Liver (tissue), 3 donors: ENCODE results near the gene FEZ2.

Source experiments
- CTCF ChIP-seq: fragments of 150-350 bp; IDR thresholded peaks from 2 replicates; pipeline ENCODE4 v1.5.1; 2017; ENCODE audit warnings: improper control_type of control experiment, low read depth, low read length; ENCODE audit not compliant: missing input control
- EGR1 ChIP-seq, 2 donors: IDR thresholded peaks; 2 replicates each; pipeline ENCODE4 v1.6.1; 2016 to 2018; ENCODE audit warnings: antibody characterized with exemption in 2 of 2, low read depth in 2 of 2
- FOXA1 ChIP-seq: IDR thresholded peaks from 2 replicates; pipeline ENCODE4 v1.6.1; 2016; ENCODE audit warnings: antibody characterized with exemption
- GABPA ChIP-seq, 2 donors: IDR thresholded peaks in 1 of 2; conservative IDR thresholded peaks in 1 of 2; 2 replicates each; pipeline ENCODE4 v1.6.1; 2016; ENCODE audit warnings: antibody characterized with exemption in 2 of 2, mild to moderate bottlenecking in 1 of 2, moderate library complexity in 1 of 2
- JUND ChIP-seq, 2 donors: IDR thresholded peaks; 2 replicates each; pipeline ENCODE4 v1.6.1; 2016; ENCODE audit warnings: antibody characterized with exemption in 2 of 2
- RAD21 ChIP-seq, 2 donors: IDR thresholded peaks; 2 replicates each; pipeline ENCODE4 v1.6.1; 2016; ENCODE audit warnings: antibody characterized with exemption in 2 of 2, mild to moderate bottlenecking in 2 of 2
- RXRA ChIP-seq, 2 donors: IDR thresholded peaks; 2 replicates each; pipeline ENCODE4 v1.6.1; 2017 to 2018; ENCODE audit warnings: antibody characterized with exemption in 2 of 2, mild to moderate bottlenecking in 1 of 2
- SP1 ChIP-seq: IDR thresholded peaks from 2 replicates; pipeline ENCODE4 v1.6.1; 2018; ENCODE audit warnings: antibody characterized with exemption, mild to moderate bottlenecking
- TAF1 ChIP-seq: conservative IDR thresholded peaks from 2 replicates; pipeline ENCODE4 v1.6.1; 2016; ENCODE audit warnings: antibody characterized with exemption, mild to moderate bottlenecking
- YY1 ChIP-seq: IDR thresholded peaks from 2 replicates; pipeline ENCODE4 v1.6.1; 2016; ENCODE audit warnings: antibody characterized with exemption, mild to moderate bottlenecking
- TF ChIP-seq, protein P1 (sequence below): IDR thresholded peaks from 2 replicates; pipeline ENCODE4 v1.6.1; 2016; ENCODE audit warnings: antibody characterized with exemption, mild to moderate bottlenecking
- TF ChIP-seq, protein P2 (sequence below): IDR thresholded peaks from 2 replicates; pipeline ENCODE4 v1.6.1; 2016; ENCODE audit warnings: antibody characterized with exemption
- TF ChIP-seq, protein P3 (sequence below): IDR thresholded peaks from 2 replicates; pipeline ENCODE4 v1.6.1; 2016; ENCODE audit warnings: antibody characterized with exemption
- TF ChIP-seq, protein P4 (sequence below): IDR thresholded peaks from 2 replicates; pipeline ENCODE4 v1.6.1; 2016; ENCODE audit warnings: antibody characterized with exemption
- donor health status: healthy.
- donor health status: healthy.

DNA sequence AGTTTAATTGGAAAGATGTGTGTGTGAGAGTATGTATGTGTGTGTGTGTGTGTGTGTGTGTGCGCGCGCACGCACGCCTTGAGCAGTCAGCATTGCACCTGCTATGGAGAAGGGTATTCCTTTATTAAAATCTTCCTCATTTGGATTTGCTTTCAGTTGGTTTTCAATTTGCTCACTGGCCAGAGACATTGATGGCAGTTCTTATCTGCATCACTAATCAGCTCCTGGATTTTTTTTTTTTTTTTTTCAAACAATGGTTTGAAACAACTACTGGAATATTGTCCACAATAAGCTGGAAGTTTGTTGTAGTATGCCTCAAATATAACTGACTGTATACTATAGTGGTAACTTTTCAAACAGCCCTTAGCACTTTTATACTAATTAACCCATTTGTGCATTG lies 48.0 kb downstream of the FEZ2 start:
- no peak for TF ChIP-seq YY1
- TF ChIP-seq CTCF = no peak
- TF ChIP-seq, protein P1, sequence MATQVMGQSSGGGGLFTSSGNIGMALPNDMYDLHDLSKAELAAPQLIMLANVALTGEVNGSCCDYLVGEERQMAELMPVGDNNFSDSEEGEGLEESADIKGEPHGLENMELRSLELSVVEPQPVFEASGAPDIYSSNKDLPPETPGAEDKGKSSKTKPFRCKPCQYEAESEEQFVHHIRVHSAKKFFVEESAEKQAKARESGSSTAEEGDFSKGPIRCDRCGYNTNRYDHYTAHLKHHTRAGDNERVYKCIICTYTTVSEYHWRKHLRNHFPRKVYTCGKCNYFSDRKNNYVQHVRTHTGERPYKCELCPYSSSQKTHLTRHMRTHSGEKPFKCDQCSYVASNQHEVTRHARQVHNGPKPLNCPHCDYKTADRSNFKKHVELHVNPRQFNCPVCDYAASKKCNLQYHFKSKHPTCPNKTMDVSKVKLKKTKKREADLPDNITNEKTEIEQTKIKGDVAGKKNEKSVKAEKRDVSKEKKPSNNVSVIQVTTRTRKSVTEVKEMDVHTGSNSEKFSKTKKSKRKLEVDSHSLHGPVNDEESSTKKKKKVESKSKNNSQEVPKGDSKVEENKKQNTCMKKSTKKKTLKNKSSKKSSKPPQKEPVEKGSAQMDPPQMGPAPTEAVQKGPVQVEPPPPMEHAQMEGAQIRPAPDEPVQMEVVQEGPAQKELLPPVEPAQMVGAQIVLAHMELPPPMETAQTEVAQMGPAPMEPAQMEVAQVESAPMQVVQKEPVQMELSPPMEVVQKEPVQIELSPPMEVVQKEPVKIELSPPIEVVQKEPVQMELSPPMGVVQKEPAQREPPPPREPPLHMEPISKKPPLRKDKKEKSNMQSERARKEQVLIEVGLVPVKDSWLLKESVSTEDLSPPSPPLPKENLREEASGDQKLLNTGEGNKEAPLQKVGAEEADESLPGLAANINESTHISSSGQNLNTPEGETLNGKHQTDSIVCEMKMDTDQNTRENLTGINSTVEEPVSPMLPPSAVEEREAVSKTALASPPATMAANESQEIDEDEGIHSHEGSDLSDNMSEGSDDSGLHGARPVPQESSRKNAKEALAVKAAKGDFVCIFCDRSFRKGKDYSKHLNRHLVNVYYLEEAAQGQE = no peak
- no peak for TF ChIP-seq RXRA (IDR thresholded peaks at IDR 0.05)
- no peak for TF ChIP-seq TAF1
- TF ChIP-seq, protein P2, sequence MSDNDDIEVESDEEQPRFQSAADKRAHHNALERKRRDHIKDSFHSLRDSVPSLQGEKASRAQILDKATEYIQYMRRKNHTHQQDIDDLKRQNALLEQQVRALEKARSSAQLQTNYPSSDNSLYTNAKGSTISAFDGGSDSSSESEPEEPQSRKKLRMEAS = no peak
- no peak for TF ChIP-seq FOXA1
- TF ChIP-seq, protein P3, sequence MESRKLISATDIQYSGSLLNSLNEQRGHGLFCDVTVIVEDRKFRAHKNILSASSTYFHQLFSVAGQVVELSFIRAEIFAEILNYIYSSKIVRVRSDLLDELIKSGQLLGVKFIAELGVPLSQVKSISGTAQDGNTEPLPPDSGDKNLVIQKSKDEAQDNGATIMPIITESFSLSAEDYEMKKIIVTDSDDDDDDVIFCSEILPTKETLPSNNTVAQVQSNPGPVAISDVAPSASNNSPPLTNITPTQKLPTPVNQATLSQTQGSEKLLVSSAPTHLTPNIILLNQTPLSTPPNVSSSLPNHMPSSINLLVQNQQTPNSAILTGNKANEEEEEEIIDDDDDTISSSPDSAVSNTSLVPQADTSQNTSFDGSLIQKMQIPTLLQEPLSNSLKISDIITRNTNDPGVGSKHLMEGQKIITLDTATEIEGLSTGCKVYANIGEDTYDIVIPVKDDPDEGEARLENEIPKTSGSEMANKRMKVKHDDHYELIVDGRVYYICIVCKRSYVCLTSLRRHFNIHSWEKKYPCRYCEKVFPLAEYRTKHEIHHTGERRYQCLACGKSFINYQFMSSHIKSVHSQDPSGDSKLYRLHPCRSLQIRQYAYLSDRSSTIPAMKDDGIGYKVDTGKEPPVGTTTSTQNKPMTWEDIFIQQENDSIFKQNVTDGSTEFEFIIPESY = no peak
- no peak for TF ChIP-seq JUND (IDR thresholded peaks at IDR 0.05)
- TF ChIP-seq EGR1 (IDR thresholded peaks at IDR 0.05; ENCODE audit: low read depth in 2 of 2) = no peak
- TF ChIP-seq GABPA (IDR thresholded peaks at IDR 0.05 in 1 of 2, conservative IDR thresholded peaks at IDR 0.05 in 1 of 2) = no peak
- TF ChIP-seq, protein P4, sequence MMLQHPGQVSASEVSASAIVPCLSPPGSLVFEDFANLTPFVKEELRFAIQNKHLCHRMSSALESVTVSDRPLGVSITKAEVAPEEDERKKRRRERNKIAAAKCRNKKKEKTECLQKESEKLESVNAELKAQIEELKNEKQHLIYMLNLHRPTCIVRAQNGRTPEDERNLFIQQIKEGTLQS = no peak
- no peak for TF ChIP-seq RAD21 (IDR thresholded peaks at IDR 0.05)
- TF ChIP-seq SP1 = no peak
